K562 (cell line): ENCODE data around the gene DCUN1D2. TPM values are rescaled to one million over a fixed set of nuclear protein-coding genes. Genes with fewer than 3 reads are reported as not detected.

Experiments
- ATAC-seq: fragments of 200-7000 bp; cut with Tn5 transposase; 3 replicates; pipeline ENCODE4 v1.9.1; 2020; ENCODE audit warnings: moderate library complexity
- BruUV-seq: library from RNA; stranded (reverse); fragments of 400-500 nt; replicated peaks from 2 replicates; lab custom pipeline; 2021; lab: Mats Ljungman, UMichigan
- CTCF ChIA-PET: fragments of 300-600 bp; formaldehyde crosslinking; extraction: SDS; loops from one replicate; lab custom pipeline; 2021; ENCODE audit warnings: low intra/inter-chr PET ratio; lab: Yijun Ruan, JAX
- POLR2A ChIA-PET: fragments of 300-600, 350-650 bp; sonication (Branson Sonifier 250); formaldehyde crosslinking; extraction: SDS; loops from one replicate; lab custom pipeline; 2021; ENCODE audit warnings: antibody characterized with exemption, inconsistent platforms; lab: Yijun Ruan, JAX
- DNase-seq, 4 experiments: peaks; one replicate each; pipeline versions ENCODE4 v3.0.0 to v3.0.0-alpha.2; 2011 to 2018; ENCODE audit warnings: low spot score in 3 of 4, mixed read lengths in 3 of 4; ENCODE audit errors: extremely low read depth in 1 of 4
- FAIRE-seq: peaks from 2 replicates; lab custom pipeline; 2011; peaks lifted over from hg19 to GRCh38; lab: Jason Lieb, UNC
- H2AFZ ChIP-seq: 2 replicates; pipeline ENCODE4 v1.6.0; 2011; ENCODE audit warnings: low read depth, low read length, control low read depth, inconsistent platforms
- H3K27ac ChIP-seq: fragments of 200-600 bp; 3 replicates; pipeline ENCODE4 v1.8.0; 2011; ENCODE audit warnings: low read depth, mild to moderate bottlenecking, control low read depth, inconsistent platforms, low read length, moderate library complexity, mixed read lengths; ENCODE audit errors: extremely low read depth
- H3K27me3 ChIP-seq, 2 experiments: fragments of 300-600 bp in 1 of 2; 2 replicates in 1 of 2; 3 replicates in 1 of 2; pipeline versions ENCODE4 v1.6.0 to v1.8.0; 2011; ENCODE audit warnings: inconsistent platforms in 2 of 2, low read length in 2 of 2, mild to moderate bottlenecking in 1 of 2, mixed read lengths in 1 of 2, moderate library complexity in 1 of 2; ENCODE audit not compliant: control insufficient read depth in 2 of 2, insufficient read depth in 2 of 2
- H3K36me3 ChIP-seq: fragments of 300-600 bp; 3 replicates; pipeline ENCODE4 v1.8.0; 2011; ENCODE audit warnings: mild to moderate bottlenecking, low read length, inconsistent platforms; ENCODE audit not compliant: control insufficient read depth, insufficient read depth
- H3K4me1 ChIP-seq, 2 experiments: fragments of 200-600 bp in 1 of 2; replicated peaks in 1 of 2; 2 replicates in 1 of 2; 3 replicates in 1 of 2; pipeline versions ENCODE4 v1.5.1 to v1.8.0; 2011; ENCODE audit warnings: inconsistent platforms in 2 of 2, low read length in 2 of 2, mild to moderate bottlenecking in 1 of 2, mixed read lengths in 1 of 2, moderate library complexity in 1 of 2; ENCODE audit not compliant: control insufficient read depth in 2 of 2, insufficient read depth in 2 of 2
- H3K4me2 ChIP-seq: 2 replicates; pipeline ENCODE4 v1.6.1; 2011; ENCODE audit warnings: low read length, control low read depth, inconsistent platforms, mixed read lengths; ENCODE audit not compliant: insufficient read depth
- H3K4me3 ChIP-seq: fragments of 200-600 bp; sonication (generic), shearing (Covaris generic); 2 replicates; pipeline ENCODE4 v1.5.1; 2016; ENCODE audit warnings: control low read depth, inconsistent platforms
- H3K79me2 ChIP-seq: fragments of 200-600 bp; 3 replicates; pipeline ENCODE4 v1.8.0; 2011; ENCODE audit warnings: low read length, inconsistent platforms; ENCODE audit not compliant: control insufficient read depth, insufficient read depth
- H3K9ac ChIP-seq, 2 experiments: 2 replicates each; pipeline versions ENCODE4 v1.6.0 to v1.6.1; 2011; ENCODE audit warnings: low read depth in 2 of 2, low read length in 2 of 2, control low read depth in 1 of 2, inconsistent platforms in 1 of 2, mild to moderate bottlenecking in 1 of 2, mixed read lengths in 1 of 2; ENCODE audit not compliant: insufficient read depth in 1 of 2
- H3K9me1 ChIP-seq: one replicate; pipeline ENCODE4 v1.6.0; 2011; ENCODE audit warnings: inconsistent platforms, mild to moderate bottlenecking, low read length, moderate library complexity; ENCODE audit not compliant: control insufficient read depth, insufficient read depth
- H3K9me3 ChIP-seq: replicated peaks from 2 replicates; pipeline ENCODE4 v1.5.1; 2011; ENCODE audit warnings: low read depth, low read length, inconsistent platforms; ENCODE audit not compliant: control insufficient read depth, insufficient read depth
- H4K20me1 ChIP-seq: replicated peaks from 2 replicates; pipeline ENCODE4 v1.6.1; 2011; ENCODE audit warnings: low read length, inconsistent platforms, mixed read lengths; ENCODE audit not compliant: control insufficient read depth, insufficient read depth
- CEBPB ChIP-seq: fragments of 450-650 bp; IDR thresholded peaks from 2 replicates; pipeline ENCODE4 v1.6.1; 2016; ENCODE audit warnings: missing genetic modification characterization, missing compliant biosample characterization
- CREB1 ChIP-seq, 2 experiments: sonication (generic) in 1 of 2; formaldehyde crosslinking in 1 of 2; IDR thresholded peaks; 2 replicates each; pipeline versions ENCODE4 v1.6.1 to v1.8.0; 2012 to 2022; ENCODE audit warnings: inconsistent platforms in 1 of 2, mild to moderate bottlenecking in 1 of 2, missing genetic modification reagents in 1 of 2, moderate library complexity in 1 of 2
- DDX20 ChIP-seq: fragments of 450-650 bp; IDR thresholded peaks from 2 replicates; pipeline ENCODE4 v1.6.1; 2016; ENCODE audit warnings: missing genetic modification characterization, low read depth, mild to moderate bottlenecking, missing compliant biosample characterization, moderate library complexity
- HDAC2 ChIP-seq: fragments of 450-650 bp; IDR thresholded peaks from 2 replicates; pipeline ENCODE4 v1.6.1; 2016; ENCODE audit warnings: mild to moderate bottlenecking
- KDM1A ChIP-seq, 2 experiments: fragments of 450-650 bp; IDR thresholded peaks; 2 replicates each; pipeline ENCODE4 v1.6.1; 2016; ENCODE audit warnings: mild to moderate bottlenecking in 2 of 2
- NCOR1 ChIP-seq: fragments of 450-650 bp; IDR thresholded peaks from 2 replicates; pipeline ENCODE4 v1.6.1; 2016; ENCODE audit warnings: mild to moderate bottlenecking, moderate library complexity
- SMARCC2 ChIP-seq: fragments of 450-650 bp; IDR thresholded peaks from 2 replicates; pipeline ENCODE4 v1.6.1; 2017; ENCODE audit warnings: antibody characterized with exemption, moderate library complexity, mild to moderate bottlenecking, low read depth
- STAT5A ChIP-seq: IDR thresholded peaks from 2 replicates; pipeline ENCODE4 v1.6.1; 2012; ENCODE audit warnings: low read length, inconsistent platforms, borderline replicate concordance
- ZNF146 ChIP-seq: IDR thresholded peaks from one replicate; pipeline ENCODE4 v1.6.1; 2018; ENCODE audit warnings: missing compliant biosample characterization; ENCODE audit not compliant: unreplicated experiment
- ZNF507 ChIP-seq: conservative IDR thresholded peaks from 2 replicates; pipeline ENCODE4 v1.6.1; 2017; ENCODE audit warnings: missing genetic modification characterization, missing compliant biosample characterization
- WGBS: fragments of 100-300 bp; shearing (Covaris generic); methylation state at CpG from one replicate; pipeline ENCODE4 v1.1.6; 2016; ENCODE audit warnings: low coverage, mixed read lengths; ENCODE audit not compliant: insufficient coverage; ENCODE audit errors: missing lambda C conversion rate; 5-methylcytosine and 5-hydroxymethylcytosine counted together
- in situ Hi-C: fragments of 300-500 bp; cut with MboI; formaldehyde crosslinking; loops from 4 replicates; pipeline ENCODE4 v1.15.0; 2018; ENCODE audit warnings: inconsistent platforms, mixed read lengths
- intact Hi-C: fragments of 100-400 bp; cut with micrococcal nuclease; formaldehyde crosslinking; loops from 2 replicates; pipeline ENCODE4 v1.14.2; 2022
- polyA plus RNA-seq, 8 experiments: library from polyadenylated mRNA; depleted of rRNA in 4 of 8; stranded (reverse) in 5 of 8; unstranded in 3 of 8; fragments of >200 nt; fragmentation: Nextera tagmentation in 2 of 8; fragmentation: Illumina TruSeq in 1 of 8; extraction: Ambion mirVana in 2 of 8; extraction: Trizol in 1 of 8; gene quantifications; 2 replicates each; pipeline versions ENCODE4 v1.2.1 to v1.2.3, GENCODE V29; 2011 to 2014; ENCODE audit warnings: inconsistent platforms in 1 of 8, missing spikeins in 1 of 8
- total RNA-seq, 7 experiments: library from RNA; depleted of rRNA in 6 of 7; stranded (reverse); fragments of >200 nt in 6 of 7; fragmentation: Illumina TruSeq in 2 of 7; extraction: Trizol in 2 of 7; gene quantifications; 2 replicates each; pipeline versions ENCODE4 v1.2.1 to v1.2.3, GENCODE V29; 2011 to 2021; ENCODE audit warnings: low replicate concordance in 1 of 7
- TF ChIP-seq, protein P1 (sequence below): sonication (generic); formaldehyde crosslinking; IDR thresholded peaks from 2 replicates; pipeline ENCODE4 v1.8.0; 2022; ENCODE audit warnings: missing genetic modification reagents, mild to moderate bottlenecking, moderate library complexity, borderline replicate concordance
- TF ChIP-seq, protein P2 (sequence below): sonication (generic); formaldehyde crosslinking; IDR thresholded peaks from 2 replicates; pipeline ENCODE4 v1.9.0; 2022; ENCODE audit warnings: mild to moderate bottlenecking, missing genetic modification reagents
- TF ChIP-seq, protein P3 (sequence below): fragments of 450-650 bp; IDR thresholded peaks from 2 replicates; pipeline ENCODE4 v1.6.1; 2016
- TF ChIP-seq, protein P4 (sequence below): sonication (generic); formaldehyde crosslinking; IDR thresholded peaks from 2 replicates; pipeline ENCODE4 v1.8.1; 2023; ENCODE audit warnings: missing genetic modification reagents, mild to moderate bottlenecking, borderline replicate concordance

The DCUN1D2 gene
- total and polyA plus RNA-seq, 9 of the 15 experiments (the other 6 are each of a cell fraction or from before 2014, with no cell fraction given), result 2.1 to 16.8 (median 11.1) TPM

DNA sequence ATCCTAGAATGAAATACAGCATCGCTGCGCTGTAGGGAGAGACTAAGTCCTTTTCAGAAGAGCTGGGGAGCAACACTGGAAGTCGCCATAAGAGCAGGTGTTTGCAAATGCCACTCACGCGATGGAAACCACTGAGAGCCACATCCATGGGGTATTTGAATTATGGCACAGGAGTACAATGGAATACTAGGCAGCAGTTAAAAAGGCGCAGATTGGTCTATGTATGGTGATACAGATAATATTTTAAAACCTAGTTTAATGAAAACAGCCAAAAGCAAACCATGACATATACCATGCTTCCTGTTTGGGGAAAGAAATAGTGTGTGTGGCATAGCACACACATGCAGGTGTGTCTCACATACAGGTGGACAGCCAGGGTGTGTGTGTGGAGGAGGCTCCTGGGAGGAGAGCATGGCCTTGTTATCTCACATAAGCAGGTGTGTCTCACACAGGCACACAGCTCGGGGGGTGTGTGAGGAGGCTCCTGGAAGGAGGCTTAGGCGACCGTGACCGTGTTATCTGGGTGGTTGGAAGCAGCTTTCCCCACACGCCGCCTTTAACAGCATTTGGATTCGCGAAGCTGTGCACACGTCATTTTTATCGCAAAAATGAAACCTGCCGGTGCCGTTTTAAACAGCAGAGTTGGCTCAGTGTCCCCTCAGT is 70.8 kb downstream of the DCUN1D2 start:
- no peaks in the 10 kb centered on the region for H3K36me3 ChIP-seq
- no TSS peak for BruUV-seq
- DNase-seq (peak; percentile 66 to 83 (median 72)), ATAC-seq (peak; percentile 82), FAIRE-seq (peak; percentile 85)
- H4K20me1 ChIP-seq, result no peaks in the 10 kb centered on the region
- H3K9ac ChIP-seq, result no peak overlapping the region
- no peaks in the 10 kb centered on the region for H3K79me2 ChIP-seq
- H3K4me3 ChIP-seq, result peak overlapping the region; percentile 7; the same call in 1 of the 2 replicates
- intact Hi-C loops (no loop called here), in situ Hi-C loops (no loop called here)
- peak overlapping the region; percentile 54 for H2AFZ ChIP-seq
- 11% methylated on average over 17 of the region's 18 CpGs for WGBS
- H3K9me1 ChIP-seq, result no peaks in the 10 kb centered on the region
- no peak overlapping the region; the same call in 2 of the 3 replicates for H3K27ac ChIP-seq
- ChIA-PET CTCF (no interaction called here), POLR2A (no interaction called here)
- H3K4me1 ChIP-seq, result peaks cover 7 to 26% of the 10 kb centered on the region in 2 experiments; a peak in 3 of 5 replicates
- H3K4me2 ChIP-seq, result peak overlapping the region; percentile 60
- no peaks in the 10 kb centered on the region for H3K9me3 ChIP-seq
- H3K27me3 ChIP-seq, result peaks cover 12 to 45% of the 10 kb centered on the region in 2 experiments; a peak in 4 of 5 replicates
- peak; percentile 42; the same call in 1 of the 2 replicates for TF ChIP-seq STAT5A
- TF ChIP-seq, protein P1, sequence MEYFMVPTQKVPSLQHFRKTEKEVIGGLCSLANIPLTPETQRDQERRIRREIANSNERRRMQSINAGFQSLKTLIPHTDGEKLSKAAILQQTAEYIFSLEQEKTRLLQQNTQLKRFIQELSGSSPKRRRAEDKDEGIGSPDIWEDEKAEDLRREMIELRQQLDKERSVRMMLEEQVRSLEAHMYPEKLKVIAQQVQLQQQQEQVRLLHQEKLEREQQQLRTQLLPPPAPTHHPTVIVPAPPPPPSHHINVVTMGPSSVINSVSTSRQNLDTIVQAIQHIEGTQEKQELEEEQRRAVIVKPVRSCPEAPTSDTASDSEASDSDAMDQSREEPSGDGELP, result peak; percentile 40; the same call in 1 of the 2 replicates
- TF ChIP-seq HDAC2, result no peak
- no peak for TF ChIP-seq ZNF507 (tag)
- peak in 1 of 2 experiments; percentile 27; a peak in 1 of 4 replicates for TF ChIP-seq KDM1A (IDR thresholded peaks at IDR 0.05)
- no peak for TF ChIP-seq SMARCC2
- TF ChIP-seq CREB1 (IDR thresholded peaks at IDR 0.05), result peak; percentile 17; the same call in 1 of the 2 replicates
- TF ChIP-seq CREB1 (CRISPR knock-in tag; IDR thresholded peaks at IDR 0.05), result no peak
- TF ChIP-seq, protein P2, sequence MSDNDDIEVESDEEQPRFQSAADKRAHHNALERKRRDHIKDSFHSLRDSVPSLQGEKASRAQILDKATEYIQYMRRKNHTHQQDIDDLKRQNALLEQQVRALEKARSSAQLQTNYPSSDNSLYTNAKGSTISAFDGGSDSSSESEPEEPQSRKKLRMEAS (CRISPR knock-in tag), result peak; percentile 49; the same call in 1 of the 2 replicates
- TF ChIP-seq CEBPB (tag), result no peak
- TF ChIP-seq ZNF146 (CRISPR knock-in tag), result peak; percentile 79
- TF ChIP-seq, protein P3, sequence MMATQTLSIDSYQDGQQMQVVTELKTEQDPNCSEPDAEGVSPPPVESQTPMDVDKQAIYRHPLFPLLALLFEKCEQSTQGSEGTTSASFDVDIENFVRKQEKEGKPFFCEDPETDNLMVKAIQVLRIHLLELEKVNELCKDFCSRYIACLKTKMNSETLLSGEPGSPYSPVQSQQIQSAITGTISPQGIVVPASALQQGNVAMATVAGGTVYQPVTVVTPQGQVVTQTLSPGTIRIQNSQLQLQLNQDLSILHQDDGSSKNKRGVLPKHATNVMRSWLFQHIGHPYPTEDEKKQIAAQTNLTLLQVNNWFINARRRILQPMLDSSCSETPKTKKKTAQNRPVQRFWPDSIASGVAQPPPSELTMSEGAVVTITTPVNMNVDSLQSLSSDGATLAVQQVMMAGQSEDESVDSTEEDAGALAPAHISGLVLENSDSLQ, result no peak
- TF ChIP-seq, protein P4, sequence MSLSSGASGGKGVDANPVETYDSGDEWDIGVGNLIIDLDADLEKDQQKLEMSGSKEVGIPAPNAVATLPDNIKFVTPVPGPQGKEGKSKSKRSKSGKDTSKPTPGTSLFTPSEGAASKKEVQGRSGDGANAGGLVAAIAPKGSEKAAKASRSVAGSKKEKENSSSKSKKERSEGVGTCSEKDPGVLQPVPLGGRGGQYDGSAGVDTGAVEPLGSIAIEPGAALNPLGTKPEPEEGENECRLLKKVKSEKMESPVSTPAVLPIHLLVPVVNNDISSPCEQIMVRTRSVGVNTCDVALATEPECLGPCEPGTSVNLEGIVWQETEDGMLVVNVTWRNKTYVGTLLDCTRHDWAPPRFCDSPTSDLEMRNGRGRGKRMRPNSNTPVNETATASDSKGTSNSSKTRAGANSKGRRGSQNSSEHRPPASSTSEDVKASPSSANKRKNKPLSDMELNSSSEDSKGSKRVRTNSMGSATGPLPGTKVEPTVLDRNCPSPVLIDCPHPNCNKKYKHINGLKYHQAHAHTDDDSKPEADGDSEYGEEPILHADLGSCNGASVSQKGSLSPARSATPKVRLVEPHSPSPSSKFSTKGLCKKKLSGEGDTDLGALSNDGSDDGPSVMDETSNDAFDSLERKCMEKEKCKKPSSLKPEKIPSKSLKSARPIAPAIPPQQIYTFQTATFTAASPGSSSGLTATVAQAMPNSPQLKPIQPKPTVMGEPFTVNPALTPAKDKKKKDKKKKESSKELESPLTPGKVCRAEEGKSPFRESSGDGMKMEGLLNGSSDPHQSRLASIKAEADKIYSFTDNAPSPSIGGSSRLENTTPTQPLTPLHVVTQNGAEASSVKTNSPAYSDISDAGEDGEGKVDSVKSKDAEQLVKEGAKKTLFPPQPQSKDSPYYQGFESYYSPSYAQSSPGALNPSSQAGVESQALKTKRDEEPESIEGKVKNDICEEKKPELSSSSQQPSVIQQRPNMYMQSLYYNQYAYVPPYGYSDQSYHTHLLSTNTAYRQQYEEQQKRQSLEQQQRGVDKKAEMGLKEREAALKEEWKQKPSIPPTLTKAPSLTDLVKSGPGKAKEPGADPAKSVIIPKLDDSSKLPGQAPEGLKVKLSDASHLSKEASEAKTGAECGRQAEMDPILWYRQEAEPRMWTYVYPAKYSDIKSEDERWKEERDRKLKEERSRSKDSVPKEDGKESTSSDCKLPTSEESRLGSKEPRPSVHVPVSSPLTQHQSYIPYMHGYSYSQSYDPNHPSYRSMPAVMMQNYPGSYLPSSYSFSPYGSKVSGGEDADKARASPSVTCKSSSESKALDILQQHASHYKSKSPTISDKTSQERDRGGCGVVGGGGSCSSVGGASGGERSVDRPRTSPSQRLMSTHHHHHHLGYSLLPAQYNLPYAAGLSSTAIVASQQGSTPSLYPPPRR, result no peak
- peak; percentile 53; the same call in 1 of the 2 replicates for TF ChIP-seq NCOR1
- TF ChIP-seq DDX20 (tag), result no peak
